Nephron progenitor cell (in vitro differentiated cells): ENCODE measurements around the gene RRAD.

Experiments used
- DNase-seq: peaks from one replicate; pipeline ENCODE4 v3.0.0; 2021
- H3K27ac Mint-ChIP-seq: 2 replicates; pipeline ENCODE4 v1.8.0; 2021; ENCODE audit warnings: mild to moderate bottlenecking, moderate library complexity, mixed read lengths
- H3K27me3 Mint-ChIP-seq: 2 replicates; pipeline ENCODE4 v1.8.0; 2021; ENCODE audit warnings: mild to moderate bottlenecking, low read depth, mixed read lengths; ENCODE audit not compliant: poor library complexity
- H3K36me3 Mint-ChIP-seq: 2 replicates; pipeline ENCODE4 v1.8.0; 2021; ENCODE audit warnings: low read depth, mixed read lengths
- H3K4me1 Mint-ChIP-seq: 2 replicates; pipeline ENCODE4 v1.8.0; 2021; ENCODE audit warnings: mixed read lengths
- H3K4me3 Mint-ChIP-seq: 2 replicates; pipeline ENCODE4 v1.8.0; 2021; ENCODE audit warnings: mild to moderate bottlenecking, moderate library complexity, mixed read lengths
- H3K9me3 Mint-ChIP-seq: 2 replicates; pipeline ENCODE4 v1.8.0; 2021; ENCODE audit warnings: mild to moderate bottlenecking, moderate library complexity, mixed read lengths
- TF ChIP-seq, protein P1 (sequence below): fragments of 200-600 bp; sonication (generic); IDR thresholded peaks from 2 replicates; pipeline ENCODE4 v1.5.0; 2021; ENCODE audit warnings: antibody characterized with exemption

Gene RRAD

DNA sequence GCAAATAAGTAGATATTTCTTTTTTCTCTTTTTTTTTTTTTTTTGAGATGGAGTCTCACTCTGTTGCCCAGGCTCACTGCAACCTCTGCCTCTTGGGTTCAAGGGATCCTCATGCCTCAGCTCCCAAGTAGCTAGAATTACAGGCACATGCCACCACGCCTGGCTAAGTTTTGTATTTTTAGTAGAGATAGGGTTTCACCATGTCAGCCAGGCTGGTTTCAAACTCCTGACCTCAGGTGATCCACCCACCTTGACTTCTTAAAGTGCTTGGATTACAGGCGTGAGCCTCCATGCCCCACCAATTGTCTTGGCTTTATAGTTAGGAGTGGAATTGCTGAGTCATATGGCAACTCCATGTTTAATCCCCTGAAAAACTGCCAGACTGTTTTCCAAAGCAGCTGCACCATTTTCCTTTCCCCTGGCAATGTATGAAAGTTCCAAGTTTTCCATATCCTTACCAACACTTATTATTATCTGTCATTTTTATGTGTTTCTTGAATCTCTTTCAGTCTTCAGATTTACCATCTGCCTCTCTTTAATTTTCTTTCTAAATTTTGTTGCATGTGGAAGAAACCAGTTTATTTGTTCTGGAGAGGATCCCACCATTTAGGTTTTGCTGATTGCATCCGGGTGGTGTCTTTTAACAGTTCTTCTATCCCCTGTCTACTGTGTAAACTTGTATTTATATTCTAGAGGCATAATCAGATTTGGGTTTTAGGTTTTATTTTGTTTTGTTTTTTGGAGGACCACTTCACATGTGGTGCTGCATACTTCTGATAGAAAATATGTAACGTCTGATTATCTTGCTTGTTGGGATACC is 25.8 kb upstream of the RRAD start:
- no peak overlapping the region for H3K4me3 Mint-ChIP-seq
- H3K9me3 Mint-ChIP-seq: peaks cover 10% of the 10 kb centered on the region
- H3K4me1 Mint-ChIP-seq: peaks cover 45% of the 10 kb centered on the region
- no peak overlapping the region for H3K27ac Mint-ChIP-seq
- TF ChIP-seq, protein P1, sequence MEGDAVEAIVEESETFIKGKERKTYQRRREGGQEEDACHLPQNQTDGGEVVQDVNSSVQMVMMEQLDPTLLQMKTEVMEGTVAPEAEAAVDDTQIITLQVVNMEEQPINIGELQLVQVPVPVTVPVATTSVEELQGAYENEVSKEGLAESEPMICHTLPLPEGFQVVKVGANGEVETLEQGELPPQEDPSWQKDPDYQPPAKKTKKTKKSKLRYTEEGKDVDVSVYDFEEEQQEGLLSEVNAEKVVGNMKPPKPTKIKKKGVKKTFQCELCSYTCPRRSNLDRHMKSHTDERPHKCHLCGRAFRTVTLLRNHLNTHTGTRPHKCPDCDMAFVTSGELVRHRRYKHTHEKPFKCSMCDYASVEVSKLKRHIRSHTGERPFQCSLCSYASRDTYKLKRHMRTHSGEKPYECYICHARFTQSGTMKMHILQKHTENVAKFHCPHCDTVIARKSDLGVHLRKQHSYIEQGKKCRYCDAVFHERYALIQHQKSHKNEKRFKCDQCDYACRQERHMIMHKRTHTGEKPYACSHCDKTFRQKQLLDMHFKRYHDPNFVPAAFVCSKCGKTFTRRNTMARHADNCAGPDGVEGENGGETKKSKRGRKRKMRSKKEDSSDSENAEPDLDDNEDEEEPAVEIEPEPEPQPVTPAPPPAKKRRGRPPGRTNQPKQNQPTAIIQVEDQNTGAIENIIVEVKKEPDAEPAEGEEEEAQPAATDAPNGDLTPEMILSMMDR: no peak
- DNase-seq: no peak
- no peaks in the 10 kb centered on the region for H3K36me3 Mint-ChIP-seq
- H3K27me3 Mint-ChIP-seq: peaks cover 70% of the 10 kb centered on the region

DNA sequence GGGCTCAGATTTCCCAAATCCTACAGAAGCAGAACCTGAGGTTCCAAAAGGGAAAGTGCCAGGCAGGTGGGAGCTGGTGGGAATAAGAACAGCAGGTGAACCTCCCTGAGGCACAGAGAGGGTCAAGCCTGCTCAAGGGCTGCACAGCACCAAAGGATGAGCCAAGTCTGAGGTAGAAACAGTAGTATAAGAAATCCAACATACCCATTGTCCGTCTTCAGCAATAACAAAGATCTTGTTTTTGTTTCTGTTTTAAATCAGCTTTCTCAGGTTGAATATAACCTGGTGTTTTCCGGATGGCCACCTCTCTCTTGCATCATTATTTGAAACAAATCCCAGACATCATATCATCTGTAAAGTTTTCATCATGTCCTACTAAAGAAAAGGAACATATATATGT is 25.1 kb upstream of the RRAD start:
- Mint-ChIP-seq H3K4me1 (peaks cover 45% of the 10 kb centered on the region), H3K9me3 (peaks cover 10% of the 10 kb centered on the region), H3K27me3 (peaks cover 64% of the 10 kb centered on the region), H3K36me3 (no peaks in the 10 kb centered on the region), H3K27ac (no peak overlapping the region), H3K4me3 (no peak overlapping the region)
- no peak for DNase-seq
- TF ChIP-seq, protein P1: no peak

DNA sequence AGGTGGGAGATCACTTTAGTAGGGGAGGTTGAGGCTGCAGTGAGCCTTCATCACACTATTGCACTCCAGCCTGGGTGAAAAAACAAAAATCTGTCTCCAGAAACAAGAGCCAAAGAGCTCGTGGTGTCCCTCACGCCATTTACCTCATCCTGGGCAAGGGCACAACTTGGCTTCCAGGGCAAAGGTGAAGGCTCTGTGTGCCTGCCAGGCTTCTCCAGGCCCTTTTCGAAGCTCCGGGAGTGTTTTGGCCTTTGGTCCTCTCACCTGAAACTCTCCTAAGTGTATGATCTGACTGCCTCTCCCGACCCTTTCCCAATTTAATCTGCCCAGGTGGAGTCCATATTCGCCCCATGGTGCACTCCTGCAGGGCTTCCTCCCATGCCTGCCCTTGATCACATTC is 24.1 kb upstream of the RRAD start:
- H3K4me1 Mint-ChIP-seq: peaks cover 45% of the 10 kb centered on the region
- peaks cover 64% of the 10 kb centered on the region for H3K27me3 Mint-ChIP-seq
- H3K4me3 Mint-ChIP-seq: no peak overlapping the region
- H3K9me3 Mint-ChIP-seq: peaks cover 10% of the 10 kb centered on the region
- no peaks in the 10 kb centered on the region for H3K36me3 Mint-ChIP-seq
- DNase-seq: no peak
- TF ChIP-seq, protein P1: no peak
- no peak overlapping the region for H3K27ac Mint-ChIP-seq

DNA sequence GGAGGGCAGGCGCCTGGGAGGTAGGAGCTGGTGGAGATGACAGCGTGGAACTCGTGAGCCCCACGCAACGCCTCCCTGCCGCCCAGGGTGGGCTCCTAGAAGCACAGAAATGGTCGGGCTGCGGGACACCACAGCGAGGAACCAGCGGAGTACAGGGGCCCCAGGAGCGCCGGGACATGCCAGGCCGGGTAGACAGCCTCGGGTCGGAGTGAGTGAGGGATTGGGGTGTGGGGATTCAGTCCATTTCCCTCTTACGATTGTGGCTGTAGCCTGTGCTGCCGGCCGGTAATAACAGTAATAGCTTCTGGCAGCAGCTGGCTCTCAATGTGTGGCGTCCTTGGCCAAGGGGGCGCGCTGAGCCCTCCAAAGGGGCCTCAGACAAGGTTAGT is 23.5 kb upstream of the RRAD start:
- DNase-seq: no peak
- H3K27me3 Mint-ChIP-seq: peaks cover 59% of the 10 kb centered on the region
- TF ChIP-seq, protein P1: no peak
- H3K4me3 Mint-ChIP-seq: no peak overlapping the region
- H3K27ac Mint-ChIP-seq: no peak overlapping the region
- peaks cover 42% of the 10 kb centered on the region for H3K4me1 Mint-ChIP-seq
- peaks cover 10% of the 10 kb centered on the region for H3K9me3 Mint-ChIP-seq
- H3K36me3 Mint-ChIP-seq: no peaks in the 10 kb centered on the region

DNA sequence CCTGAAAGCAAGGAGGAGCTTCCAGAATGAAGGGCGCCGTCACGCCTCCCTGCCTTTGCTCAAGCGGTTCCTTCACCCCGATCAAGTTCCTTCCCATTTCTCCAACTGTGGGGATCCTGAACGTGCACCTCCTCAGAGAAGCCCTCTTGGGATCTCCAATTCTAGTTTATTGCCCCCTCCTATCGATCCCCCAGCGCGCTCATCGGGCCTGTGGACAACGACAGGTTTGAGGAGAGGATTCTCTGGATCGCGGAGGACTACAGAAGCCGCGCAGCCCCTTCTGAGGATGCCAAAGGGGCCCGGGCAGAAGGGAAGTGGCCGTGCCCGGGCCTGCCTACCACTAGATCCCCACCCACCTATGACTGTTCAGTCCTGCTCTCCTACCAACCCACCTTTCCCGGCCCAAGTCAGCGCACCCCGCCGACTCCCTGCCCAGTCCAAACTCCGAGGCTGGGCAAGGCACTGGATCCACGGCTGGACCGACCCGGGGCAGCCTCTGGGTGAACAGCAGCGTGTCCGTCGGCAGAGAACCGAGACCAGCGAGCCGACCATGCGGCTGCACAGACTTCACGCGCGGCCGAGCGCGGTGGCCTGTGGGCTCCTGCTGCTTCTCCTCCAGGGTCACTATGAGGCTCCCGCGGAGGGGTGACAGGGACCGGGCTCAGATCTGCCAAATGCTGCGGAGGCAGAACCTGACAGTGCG is 22.9 kb upstream of the RRAD start:
- Mint-ChIP-seq H3K36me3 (no peaks in the 10 kb centered on the region), H3K4me1 (peaks cover 39% of the 10 kb centered on the region), H3K9me3 (peaks cover 10% of the 10 kb centered on the region), H3K4me3 (no peak overlapping the region), H3K27me3 (peaks cover 55% of the 10 kb centered on the region), H3K27ac (no peak overlapping the region)
- TF ChIP-seq, protein P1: no peak
- peak; percentile 32 for DNase-seq
